CD14-positive monocyte (primary cell): ENCODE measurements around the gene SBF2. TPM values are rescaled to one million over a fixed set of nuclear protein-coding genes. Genes with fewer than 3 reads are reported as not detected.

Experiments used
- DNase-seq, 3 donors: peaks; one replicate each; pipeline ENCODE4 v3.0.0-alpha.2; 2011 to 2022
- H2AFZ ChIP-seq: 2 replicates; pipeline ENCODE4 v1.6.0; 2012; ENCODE audit warnings: mild to moderate bottlenecking, low read depth, low read length, inconsistent platforms; ENCODE audit not compliant: insufficient read depth, poor library complexity, severe bottlenecking
- H3K27ac ChIP-seq, 2 donors: 1 replicate in 1 of 2; 2 replicates in 1 of 2; pipeline ENCODE4 v1.5.1; 2012 to 2013; ENCODE audit warnings: low read length in 2 of 2, control low read depth in 1 of 2, inconsistent platforms in 1 of 2, low read depth in 1 of 2, mild to moderate bottlenecking in 1 of 2
- H3K27me3 ChIP-seq, 2 donors: one replicate each; pipeline versions ENCODE4 v1.6.0 to v1.6.1; 2011 to 2013; ENCODE audit warnings: low read length in 2 of 2; ENCODE audit not compliant: control insufficient read depth in 2 of 2, insufficient read depth in 2 of 2
- H3K36me3 ChIP-seq, 2 donors: replicated peaks in 1 of 2; 1 replicate in 1 of 2; 2 replicates in 1 of 2; pipeline versions ENCODE4 v1.5.1 to v1.6.1; 2012 to 2013; ENCODE audit warnings: low read length in 2 of 2, control low read depth in 1 of 2, inconsistent platforms in 1 of 2, mild to moderate bottlenecking in 1 of 2; ENCODE audit not compliant: insufficient read depth in 2 of 2, control insufficient read depth in 1 of 2
- H3K4me1 ChIP-seq, 2 donors: 1 replicate in 1 of 2; 2 replicates in 1 of 2; pipeline versions ENCODE4 v1.5.1 to v1.6.1; 2012 to 2013; ENCODE audit warnings: low read length in 2 of 2, control low read depth in 1 of 2, inconsistent platforms in 1 of 2, mild to moderate bottlenecking in 1 of 2, moderate library complexity in 1 of 2; ENCODE audit not compliant: insufficient read depth in 2 of 2, control insufficient read depth in 1 of 2
- H3K4me2 ChIP-seq: replicated peaks from 2 replicates; pipeline ENCODE3; 2012; ENCODE audit warnings: low read length, moderate library complexity, mild to moderate bottlenecking; ENCODE audit not compliant: poor library complexity, severe bottlenecking; ENCODE audit errors: extremely low read depth
- H3K4me3 ChIP-seq, 3 experiments: fragments of 200-600 bp in 1 of 3; sonication (generic) in 1 of 3; replicated peaks in 1 of 3; 1 replicate in 2 of 3; 2 replicates in 1 of 3; pipeline ENCODE4 v1.5.1; 2011 to 2013; ENCODE audit warnings: low read length in 3 of 3, mild to moderate bottlenecking in 3 of 3, control low read depth in 2 of 3, low read depth in 2 of 3, inconsistent platforms in 1 of 3, moderate library complexity in 1 of 3
- H3K79me2 ChIP-seq: 2 replicates; pipeline ENCODE4 v1.6.0; 2012; ENCODE audit warnings: mild to moderate bottlenecking, control low read depth, inconsistent platforms, low read length, moderate library complexity; ENCODE audit not compliant: insufficient read depth
- H3K9ac ChIP-seq: 2 replicates; pipeline ENCODE4 v1.6.0; 2017; ENCODE audit warnings: low read length, mild to moderate bottlenecking; ENCODE audit not compliant: insufficient read depth, poor library complexity, severe bottlenecking
- H3K9me3 ChIP-seq, 2 donors: replicated peaks in 1 of 2; 1 replicate in 1 of 2; 2 replicates in 1 of 2; pipeline versions ENCODE4 v1.5.1 to v1.6.1; 2012 to 2013; ENCODE audit warnings: low read length in 2 of 2, control low read depth in 1 of 2; ENCODE audit not compliant: control insufficient read depth in 1 of 2, insufficient read depth in 1 of 2
- H4K20me1 ChIP-seq: 2 replicates; pipeline ENCODE4 v1.6.0; 2012; ENCODE audit warnings: mild to moderate bottlenecking, low read length, control low read depth, moderate library complexity; ENCODE audit not compliant: insufficient read depth
- H3K27ac Mint-ChIP-seq, 7 donors: one replicate each; pipeline ENCODE4 v1.8.0; 2020; ENCODE audit warnings: mild to moderate bottlenecking in 7 of 7, mixed read lengths in 7 of 7, moderate library complexity in 6 of 7, inconsistent platforms in 2 of 7
- H3K27me3 Mint-ChIP-seq, 3 donors: one replicate each; pipeline ENCODE4 v1.8.0; 2021 to 2022; ENCODE audit warnings: low read depth in 3 of 3, mild to moderate bottlenecking in 3 of 3, mixed read lengths in 3 of 3, moderate library complexity in 3 of 3, inconsistent platforms in 1 of 3
- H3K36me3 Mint-ChIP-seq, 2 donors: one replicate each; pipeline ENCODE4 v1.8.0; 2020; ENCODE audit warnings: mixed read lengths in 2 of 2, inconsistent platforms in 1 of 2, mild to moderate bottlenecking in 1 of 2
- H3K4me1 Mint-ChIP-seq: one replicate; pipeline ENCODE4 v1.8.0; 2020; ENCODE audit warnings: mild to moderate bottlenecking, mixed read lengths
- H3K4me3 Mint-ChIP-seq, 2 donors: one replicate each; pipeline ENCODE4 v1.8.0; 2020; ENCODE audit warnings: mild to moderate bottlenecking in 2 of 2, mixed read lengths in 2 of 2, moderate library complexity in 1 of 2
- H3K9me3 Mint-ChIP-seq, 7 donors: one replicate each; pipeline ENCODE4 v1.8.0; 2020 to 2022; ENCODE audit warnings: mixed read lengths in 7 of 7, mild to moderate bottlenecking in 6 of 7, moderate library complexity in 6 of 7, inconsistent platforms in 2 of 7
- WGBS: methylation state at CpG from one replicate; pipeline ENCODE4 v1.1.5; 2013; ENCODE audit warnings: missing lambda C conversion rate; ENCODE audit not compliant: insufficient coverage; 5-methylcytosine and 5-hydroxymethylcytosine counted together
- intact Hi-C, 2 donors: fragments of 100-400 bp; cut with micrococcal nuclease; formaldehyde crosslinking; loops; one replicate each; pipeline versions ENCODE4 v1.15.0 to v1.15.1; 2023
- polyA plus RNA-seq, 3 donors: library from polyadenylated mRNA; depleted of rRNA in 1 of 3; unstranded in 2 of 3; stranded (reverse) in 1 of 3; fragments of 300-500 nt in 2 of 3; fragments of >200 nt in 1 of 3; fragmentation: Illumina TruSeq in 2 of 3; gene quantifications; 1 replicate in 2 of 3; 2 replicates in 1 of 3; pipeline ENCODE4 v1.2.3, GENCODE V29; 2012 to 2021
- TF ChIP-seq, protein P1 (sequence below): fragments of 200-600 bp; IDR thresholded peaks from one replicate; pipeline ENCODE4 v1.8.0; 2022; ENCODE audit warnings: antibody characterized with exemption, mild to moderate bottlenecking

Gene SBF2
- polyA plus RNA-seq, 3 donors = 8.9 to 30.7 (median 16.4) TPM

GRCh38 chr11:10298342-10298741, 4.3 kb upstream of the SBF2 start:
- WGBS = 7% methylated on average over 2 of the region's 5 CpGs
- DNase-seq = no peak
- no peaks in the 10 kb centered on the region for H3K9me3 ChIP-seq
- peaks cover 31 to 32% of the 10 kb centered on the region in 2 donors for H3K4me1 ChIP-seq
- H3K36me3 ChIP-seq = peaks cover 0 to 10% of the 10 kb centered on the region in 2 donors
- Mint-ChIP-seq H3K4me1 (peaks cover 39% of the 10 kb centered on the region), H3K27me3 (no peaks in the 10 kb centered on the region), H3K36me3 (peaks cover 24 to 33% of the 10 kb centered on the region in 2 donors), H3K4me3 (no peak overlapping the region), H3K9me3 (no peaks in the 10 kb centered on the region), H3K27ac (peak overlapping the region in 1 of 7 donors; percentile 25)
- no peak overlapping the region for H3K27ac ChIP-seq
- H2AFZ ChIP-seq = no peak overlapping the region
- H3K79me2 ChIP-seq = peaks cover 23% of the 10 kb centered on the region
- no peak overlapping the region for H3K4me3 ChIP-seq
- no peaks in the 10 kb centered on the region for H4K20me1 ChIP-seq
- H3K4me2 ChIP-seq = no peak overlapping the region
- TF ChIP-seq, protein P1, sequence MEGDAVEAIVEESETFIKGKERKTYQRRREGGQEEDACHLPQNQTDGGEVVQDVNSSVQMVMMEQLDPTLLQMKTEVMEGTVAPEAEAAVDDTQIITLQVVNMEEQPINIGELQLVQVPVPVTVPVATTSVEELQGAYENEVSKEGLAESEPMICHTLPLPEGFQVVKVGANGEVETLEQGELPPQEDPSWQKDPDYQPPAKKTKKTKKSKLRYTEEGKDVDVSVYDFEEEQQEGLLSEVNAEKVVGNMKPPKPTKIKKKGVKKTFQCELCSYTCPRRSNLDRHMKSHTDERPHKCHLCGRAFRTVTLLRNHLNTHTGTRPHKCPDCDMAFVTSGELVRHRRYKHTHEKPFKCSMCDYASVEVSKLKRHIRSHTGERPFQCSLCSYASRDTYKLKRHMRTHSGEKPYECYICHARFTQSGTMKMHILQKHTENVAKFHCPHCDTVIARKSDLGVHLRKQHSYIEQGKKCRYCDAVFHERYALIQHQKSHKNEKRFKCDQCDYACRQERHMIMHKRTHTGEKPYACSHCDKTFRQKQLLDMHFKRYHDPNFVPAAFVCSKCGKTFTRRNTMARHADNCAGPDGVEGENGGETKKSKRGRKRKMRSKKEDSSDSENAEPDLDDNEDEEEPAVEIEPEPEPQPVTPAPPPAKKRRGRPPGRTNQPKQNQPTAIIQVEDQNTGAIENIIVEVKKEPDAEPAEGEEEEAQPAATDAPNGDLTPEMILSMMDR = no peak
- H3K9ac ChIP-seq = no peak overlapping the region
- H3K27me3 ChIP-seq = no peaks in the 10 kb centered on the region
- intact Hi-C loops = loop anchor here in 1 of 2 donors (10.0 kb wide), 1 partner anchor 1546 kb away; the partner anchor contains the start of gene USP47

DNA sequence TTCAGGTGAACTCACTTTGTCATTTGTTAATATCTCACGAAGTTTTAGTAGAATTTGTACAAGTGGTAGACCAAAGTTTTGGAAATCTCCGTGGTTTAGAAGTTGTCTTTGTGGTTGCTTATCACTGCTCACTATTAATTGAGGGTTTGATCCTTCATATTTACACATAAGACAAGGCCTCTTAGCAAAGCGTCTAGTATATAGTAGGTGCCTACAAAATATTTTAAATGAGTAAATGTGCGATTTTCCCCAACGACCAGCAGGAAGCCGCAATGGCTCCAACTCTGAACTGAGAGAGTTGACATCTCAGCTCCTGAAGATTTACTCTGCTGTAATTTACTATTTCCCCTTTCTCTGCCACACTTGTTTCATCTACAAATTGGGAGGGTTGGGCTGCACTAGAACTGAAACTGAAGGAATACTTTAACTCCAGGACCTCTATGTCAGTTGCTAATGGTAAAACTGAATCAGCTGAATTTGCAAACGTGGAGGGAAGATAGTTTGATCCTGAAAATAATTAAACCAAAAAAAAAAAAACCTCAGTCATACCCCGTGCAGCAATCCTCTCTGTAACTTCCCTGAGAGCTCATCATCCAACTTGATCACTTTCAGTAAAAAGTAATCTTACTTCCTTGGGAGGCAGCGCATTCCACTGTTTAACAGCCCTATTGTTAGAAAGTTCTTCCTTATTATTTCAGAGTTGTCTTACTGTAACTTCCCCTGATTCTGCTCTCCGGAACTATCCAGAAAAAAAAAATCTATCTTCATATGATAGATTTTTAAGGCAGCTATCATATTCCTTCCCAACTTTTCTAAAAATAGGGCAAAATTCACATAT, 1.3 kb upstream of the SBF2 start:
- H3K36me3 Mint-ChIP-seq = peaks cover 25 to 38% of the 10 kb centered on the region in 2 donors
- DNase-seq = peak in 2 of 3 donors; percentile 45 to 51
- H3K4me2 ChIP-seq = peak overlapping the region; percentile 99
- peak overlapping the region; percentile 80 to 94 (median 90) for H3K27ac Mint-ChIP-seq
- H4K20me1 ChIP-seq = no peaks in the 10 kb centered on the region
- peaks cover 46% of the 10 kb centered on the region for H3K79me2 ChIP-seq
- intact Hi-C loops = loop anchor here in 1 of 2 donors (10.0 kb wide), 1 partner anchor 1550 kb away; the partner anchor contains the start of gene USP47
- H3K27me3 ChIP-seq = no peaks in the 10 kb centered on the region
- H3K4me1 Mint-ChIP-seq = peaks cover 57% of the 10 kb centered on the region
- WGBS = 0% methylated on average over 1 of the region's 10 CpGs
- H3K27ac ChIP-seq = peak overlapping the region; percentile 71 to 87
- peak overlapping the region; percentile 73 to 93 (median 91) for H3K4me3 ChIP-seq
- peak overlapping the region; percentile 75 for H2AFZ ChIP-seq
- H3K9me3 ChIP-seq = no peaks in the 10 kb centered on the region
- peaks cover 52% of the 10 kb centered on the region in 2 donors for H3K4me1 ChIP-seq
- no peaks in the 10 kb centered on the region for H3K27me3 Mint-ChIP-seq
- TF ChIP-seq, protein P1 = no peak
- peak overlapping the region; percentile 90 for H3K4me3 Mint-ChIP-seq
- peak overlapping the region; percentile 96 for H3K9ac ChIP-seq
- H3K36me3 ChIP-seq = peaks cover 0 to 10% of the 10 kb centered on the region in 2 donors
- H3K9me3 Mint-ChIP-seq = peaks cover 0 to 2% (median 0%) of the 10 kb centered on the region in 7 donors
